B cell (primary cell): Measurements from ENCODE around the gene TNFRSF6B. TPM values are rescaled to one million over a fixed set of nuclear protein-coding genes. Genes with fewer than 3 reads are reported as not detected.

Experiments
- ATAC-seq: fragments of 200-7000 bp; cut with Tn5 transposase; one replicate; pipeline ENCODE4 v1.10.0; 2021; ENCODE audit warnings: low read depth, mild to moderate bottlenecking, moderate number of reproducible peaks, moderate library complexity
- CTCF ChIA-PET: fragments of 350-600 bp; sonication (Branson Sonifier 250); formaldehyde crosslinking; loops from one replicate; lab custom pipeline; 2021; ENCODE audit warnings: antibody characterized with exemption, inconsistent platforms; lab: Charles Lee
- POLR2A ChIA-PET: fragments of 350-600 bp; sonication (Branson Sonifier 250); formaldehyde crosslinking; loops from one replicate; lab custom pipeline; 2021; ENCODE audit warnings: antibody characterized with exemption; lab: Charles Lee
- DNase-seq: peaks from one replicate; pipeline ENCODE4 v3.0.0; 2013
- H2AFZ ChIP-seq: 2 replicates; pipeline ENCODE4 v1.6.1; 2012; ENCODE audit warnings: mild to moderate bottlenecking, low read depth, low read length; ENCODE audit not compliant: insufficient read depth, poor library complexity, severe bottlenecking
- H3K27ac ChIP-seq, 2 donors: 1 replicate in 1 of 2; 2 replicates in 1 of 2; pipeline ENCODE4 v1.5.1; 2012 to 2013; ENCODE audit warnings: low read length in 2 of 2, mild to moderate bottlenecking in 2 of 2, moderate library complexity in 1 of 2
- H3K27me3 ChIP-seq, 4 experiments: fragments of 200-600 bp in 1 of 4; sonication (generic) in 1 of 4; replicated peaks in 1 of 4; 1 replicate in 2 of 4; 2 replicates in 2 of 4; pipeline versions ENCODE4 v1.6.1 to v1.7.0; 2013 to 2016; ENCODE audit warnings: low read length in 3 of 4, mild to moderate bottlenecking in 2 of 4, mixed read lengths in 1 of 4, moderate library complexity in 1 of 4; ENCODE audit not compliant: insufficient read depth in 4 of 4, control insufficient read depth in 3 of 4; ENCODE audit errors: control extremely low read depth in 1 of 4
- H3K36me3 ChIP-seq, 2 experiments: replicated peaks in 1 of 2; 1 replicate in 1 of 2; 2 replicates in 1 of 2; pipeline versions ENCODE4 v1.6.1 to v1.7.1; 2013; ENCODE audit warnings: low read length in 1 of 2; ENCODE audit not compliant: insufficient read depth in 2 of 2, control insufficient read depth in 1 of 2; ENCODE audit errors: control extremely low read depth in 1 of 2, extremely low read depth in 1 of 2
- H3K4me1 ChIP-seq, 2 donors: fragments of 200-600 bp in 1 of 2; sonication (generic) in 1 of 2; 1 replicate in 1 of 2; 2 replicates in 1 of 2; pipeline versions ENCODE4 v1.5.1 to v1.6.1; 2013 to 2017; ENCODE audit warnings: low read length in 2 of 2; ENCODE audit not compliant: control insufficient read depth in 2 of 2, insufficient read depth in 2 of 2
- H3K4me2 ChIP-seq: replicated peaks from 2 replicates; pipeline ENCODE3; 2012; ENCODE audit warnings: mild to moderate bottlenecking, low read depth, low read length; ENCODE audit not compliant: poor library complexity, severe bottlenecking
- H3K4me3 ChIP-seq, 5 experiments: fragments of 200-600 bp in 1 of 5; sonication (generic) in 1 of 5; 1 replicate in 3 of 5; 2 replicates in 2 of 5; pipeline versions ENCODE4 v1.5.1 to v1.7.0; 2011 to 2016; ENCODE audit warnings: low read length in 4 of 5, mild to moderate bottlenecking in 4 of 5, low read depth in 2 of 5, control low read depth in 1 of 5, moderate library complexity in 1 of 5; ENCODE audit not compliant: insufficient read depth in 1 of 5; ENCODE audit errors: control extremely low read depth in 1 of 5, extremely low read depth in 1 of 5
- H3K79me2 ChIP-seq: fragments of 200-600 bp; sonication (generic); one replicate; pipeline ENCODE4 v1.6.0; 2016; ENCODE audit warnings: low read length; ENCODE audit not compliant: control insufficient read depth, insufficient read depth
- H3K9ac ChIP-seq: fragments of 200-600 bp; sonication (generic); 2 replicates; pipeline ENCODE4 v1.6.1; 2017; ENCODE audit warnings: mild to moderate bottlenecking, low read length, moderate library complexity
- H3K9me3 ChIP-seq, 3 donors: one replicate each; pipeline versions ENCODE4 v1.6.1 to v1.7.1; 2013; ENCODE audit warnings: low read length in 2 of 3; ENCODE audit not compliant: control insufficient read depth in 2 of 3, insufficient read depth in 1 of 3; ENCODE audit errors: control extremely low read depth in 1 of 3
- H4K20me1 ChIP-seq: 2 replicates; pipeline ENCODE4 v1.6.0; 2012; ENCODE audit warnings: mild to moderate bottlenecking, low read length; ENCODE audit not compliant: insufficient read depth, control insufficient read depth, poor library complexity, severe bottlenecking
- H3K27ac Mint-ChIP-seq: one replicate; pipeline ENCODE4 v1.8.0; 2021; ENCODE audit warnings: mixed read lengths
- H3K27me3 Mint-ChIP-seq: one replicate; pipeline ENCODE4 v1.8.0; 2021; ENCODE audit warnings: mixed read lengths
- H3K4me1 Mint-ChIP-seq: one replicate; pipeline ENCODE4 v1.8.0; 2021; ENCODE audit warnings: mixed read lengths
- H3K4me3 Mint-ChIP-seq: one replicate; pipeline ENCODE4 v1.8.0; 2021; ENCODE audit warnings: mixed read lengths
- H3K9me3 Mint-ChIP-seq: one replicate; pipeline ENCODE4 v1.8.0; 2022; ENCODE audit warnings: mixed read lengths; ENCODE audit not compliant: insufficient read depth
- EZH2 ChIP-seq: IDR thresholded peaks from 2 replicates; pipeline ENCODE4 v1.6.1; 2012; ENCODE audit warnings: borderline replicate concordance, low read depth, mild to moderate bottlenecking, moderate library complexity, low read length; ENCODE audit not compliant: insufficient read depth, poor library complexity, severe bottlenecking
- WGBS: methylation state at CpG from one replicate; pipeline ENCODE4 v1.1.5; 2013; ENCODE audit warnings: missing lambda C conversion rate; ENCODE audit not compliant: insufficient coverage; 5-methylcytosine and 5-hydroxymethylcytosine counted together
- intact Hi-C: fragments of 100-400 bp; cut with micrococcal nuclease; formaldehyde crosslinking; loops from one replicate; pipeline ENCODE4 v1.10.0; 2022
- polyA plus RNA-seq: library from polyadenylated mRNA; depleted of rRNA; stranded (reverse); fragments of >200 nt; gene quantifications from 2 replicates; pipeline ENCODE4 v1.2.3, GENCODE V29; 2012
- total RNA-seq, 2 donors: library from RNA; stranded (reverse); fragments of 120-200 nt in 1 of 2; gene quantifications; 1 replicate in 1 of 2; 2 replicates in 1 of 2; pipeline versions ENCODE4 v1.2.3 to v1.2.4, GENCODE V29; 2013 to 2022
- TF ChIP-seq, protein P1 (sequence below): fragments of 200-600 bp; IDR thresholded peaks from one replicate; pipeline ENCODE4 v1.8.0; 2022; ENCODE audit warnings: antibody characterized with exemption, mild to moderate bottlenecking

The TNFRSF6B gene
- total and polyA plus RNA-seq, 2 donors (not counting 1 experiment from before 2014, with no cell fraction given): 6.7 TPM; not detected in 1

DNA sequence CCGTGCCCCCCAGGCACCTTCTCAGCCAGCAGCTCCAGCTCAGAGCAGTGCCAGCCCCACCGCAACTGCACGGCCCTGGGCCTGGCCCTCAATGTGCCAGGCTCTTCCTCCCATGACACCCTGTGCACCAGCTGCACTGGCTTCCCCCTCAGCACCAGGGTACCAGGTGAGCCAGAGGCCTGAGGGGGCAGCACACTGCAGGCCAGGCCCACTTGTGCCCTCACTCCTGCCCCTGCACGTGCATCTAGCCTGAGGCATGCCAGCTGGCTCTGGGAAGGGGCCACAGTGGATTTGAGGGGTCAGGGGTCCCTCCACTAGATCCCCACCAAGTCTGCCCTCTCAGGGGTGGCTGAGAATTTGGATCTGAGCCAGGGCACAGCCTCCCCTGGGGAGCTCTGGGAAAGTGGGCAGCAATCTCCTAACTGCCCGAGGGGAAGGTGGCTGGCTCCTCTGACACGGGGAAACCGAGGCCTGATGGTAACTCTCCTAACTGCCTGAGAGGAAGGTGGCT is 960 bp downstream of the TNFRSF6B start:
- Histone ChIP-seq H3K4me1 (peaks cover 18% of the 10 kb centered on the region in 2 donors), H3K4me3 (no peak overlapping the region), H3K79me2 (peaks cover 51% of the 10 kb centered on the region), H2AFZ (no peak overlapping the region), H4K20me1 (peaks cover 76% of the 10 kb centered on the region), H3K36me3 (peaks cover 0 to 5% of the 10 kb centered on the region in 2 experiments), H3K27ac (no peak overlapping the region), H3K9ac (no peak overlapping the region), H3K9me3 (peaks cover 0 to 5% (median 0%) of the 10 kb centered on the region in 3 donors), H3K4me2 (peak overlapping the region; percentile 74), H3K27me3 (peaks cover 0 to 3% (median 0%) of the 10 kb centered on the region in 4 experiments)
- ATAC-seq (no peak), DNase-seq (peak; percentile 16)
- no peak for TF ChIP-seq EZH2
- TF ChIP-seq, protein P1, sequence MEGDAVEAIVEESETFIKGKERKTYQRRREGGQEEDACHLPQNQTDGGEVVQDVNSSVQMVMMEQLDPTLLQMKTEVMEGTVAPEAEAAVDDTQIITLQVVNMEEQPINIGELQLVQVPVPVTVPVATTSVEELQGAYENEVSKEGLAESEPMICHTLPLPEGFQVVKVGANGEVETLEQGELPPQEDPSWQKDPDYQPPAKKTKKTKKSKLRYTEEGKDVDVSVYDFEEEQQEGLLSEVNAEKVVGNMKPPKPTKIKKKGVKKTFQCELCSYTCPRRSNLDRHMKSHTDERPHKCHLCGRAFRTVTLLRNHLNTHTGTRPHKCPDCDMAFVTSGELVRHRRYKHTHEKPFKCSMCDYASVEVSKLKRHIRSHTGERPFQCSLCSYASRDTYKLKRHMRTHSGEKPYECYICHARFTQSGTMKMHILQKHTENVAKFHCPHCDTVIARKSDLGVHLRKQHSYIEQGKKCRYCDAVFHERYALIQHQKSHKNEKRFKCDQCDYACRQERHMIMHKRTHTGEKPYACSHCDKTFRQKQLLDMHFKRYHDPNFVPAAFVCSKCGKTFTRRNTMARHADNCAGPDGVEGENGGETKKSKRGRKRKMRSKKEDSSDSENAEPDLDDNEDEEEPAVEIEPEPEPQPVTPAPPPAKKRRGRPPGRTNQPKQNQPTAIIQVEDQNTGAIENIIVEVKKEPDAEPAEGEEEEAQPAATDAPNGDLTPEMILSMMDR: no peak
- no peak overlapping the region for H3K4me3 Mint-ChIP-seq
- intact Hi-C loops: no loop called here
- 44% methylated on average over 5 of the region's 7 CpGs for WGBS
- CTCF ChIA-PET: no interaction called here
- POLR2A ChIA-PET: interaction anchor here (1.1 kb wide), 1 partner anchor 11 kb away, joined by 3 read pairs; the partner anchor contains the start of genes ARFRP1 and ZGPAT
- H3K27ac Mint-ChIP-seq: no peak overlapping the region
- peaks cover 16% of the 10 kb centered on the region for H3K4me1 Mint-ChIP-seq
- no peaks in the 10 kb centered on the region for H3K27me3 Mint-ChIP-seq
- no peaks in the 10 kb centered on the region for H3K9me3 Mint-ChIP-seq

DNA sequence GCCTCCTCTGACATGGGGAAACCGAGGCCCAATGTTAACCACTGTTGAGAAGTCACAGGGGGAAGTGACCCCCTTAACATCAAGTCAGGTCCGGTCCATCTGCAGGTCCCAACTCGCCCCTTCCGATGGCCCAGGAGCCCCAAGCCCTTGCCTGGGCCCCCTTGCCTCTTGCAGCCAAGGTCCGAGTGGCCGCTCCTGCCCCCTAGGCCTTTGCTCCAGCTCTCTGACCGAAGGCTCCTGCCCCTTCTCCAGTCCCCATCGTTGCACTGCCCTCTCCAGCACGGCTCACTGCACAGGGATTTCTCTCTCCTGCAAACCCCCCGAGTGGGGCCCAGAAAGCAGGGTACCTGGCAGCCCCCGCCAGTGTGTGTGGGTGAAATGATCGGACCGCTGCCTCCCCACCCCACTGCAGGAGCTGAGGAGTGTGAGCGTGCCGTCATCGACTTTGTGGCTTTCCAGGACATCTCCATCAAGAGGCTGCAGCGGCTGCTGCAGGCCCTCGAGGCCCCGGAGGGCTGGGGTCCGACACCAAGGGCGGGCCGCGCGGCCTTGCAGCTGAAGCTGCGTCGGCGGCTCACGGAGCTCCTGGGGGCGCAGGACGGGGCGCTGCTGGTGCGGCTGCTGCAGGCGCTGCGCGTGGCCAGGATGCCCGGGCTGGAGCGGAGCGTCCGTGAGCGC is 1.6 kb downstream of the TNFRSF6B start:
- intact Hi-C loops: no loop called here
- ChIA-PET POLR2A (interaction anchor here (1.1 kb wide), 1 partner anchor 10 kb away, joined by 3 read pairs; the partner anchor contains the start of genes ARFRP1 and ZGPAT), CTCF (no interaction called here)
- peaks cover 0 to 3% (median 0%) of the 10 kb centered on the region in 4 experiments for H3K27me3 ChIP-seq
- H3K9me3 ChIP-seq: peaks cover 0 to 5% (median 0%) of the 10 kb centered on the region in 3 donors
- no peak overlapping the region for H3K4me3 ChIP-seq
- H3K36me3 ChIP-seq: peaks cover 0 to 5% of the 10 kb centered on the region in 2 experiments
- H3K4me1 ChIP-seq: peaks cover 18% of the 10 kb centered on the region in 2 donors
- H2AFZ ChIP-seq: no peak overlapping the region
- no peak overlapping the region for H3K4me2 ChIP-seq
- peaks cover 82% of the 10 kb centered on the region for H4K20me1 ChIP-seq
- peaks cover 56% of the 10 kb centered on the region for H3K79me2 ChIP-seq
- ATAC-seq (no peak), DNase-seq (no peak)
- Mint-ChIP-seq H3K4me1 (peaks cover 16% of the 10 kb centered on the region), H3K4me3 (no peak overlapping the region), H3K27ac (no peak overlapping the region), H3K9me3 (no peaks in the 10 kb centered on the region), H3K27me3 (no peaks in the 10 kb centered on the region)
- TF ChIP-seq, protein P1: no peak
- TF ChIP-seq EZH2: no peak
- H3K27ac ChIP-seq: no peak overlapping the region
- 94% methylated on average over 30 of the region's 40 CpGs for WGBS
- H3K9ac ChIP-seq: no peak overlapping the region
